K562 (cell line): Measurements from ENCODE around the gene DTNBP1.

Source experiments
- BHLHE40 ChIP-seq: IDR thresholded peaks from 2 replicates; pipeline ENCODE4 v1.6.1; 2011; ENCODE audit warnings: low read length, improper control_type of control experiment
- ESRRA ChIP-seq: fragments of 450-650 bp; IDR thresholded peaks from 2 replicates; pipeline ENCODE4 v1.6.1; 2014; ENCODE audit warnings: low read depth, mild to moderate bottlenecking, moderate library complexity, borderline replicate concordance

GRCh38 chr6:15481390-15482291, 181.2 kb downstream of the DTNBP1 start:
- TF ChIP-seq ESRRA (peak; percentile 87; the same call in 1 of the 2 replicates), BHLHE40 (peak; percentile 87)
